Stimulated activated CD8-positive, alpha-beta memory T cell treated with anti-CD3 and anti-CD28 coated beads, Interleukin-15, amount 100 ng/mL, for 48 hours (primary cell): ENCODE measurements around the gene FANCE.
"Not testable (repeated sequence)": the region's sequence is repeated elsewhere in the genome, so short reads cannot be mapped to it uniquely, and the experiment has no call there.

ENCODE experiments used
- DNase-seq, 2 donors: peaks; one replicate each; pipeline ENCODE4 v3.0.0-alpha.2; 2020; ENCODE audit warnings: low read depth in 2 of 2

The FANCE gene

DNA sequence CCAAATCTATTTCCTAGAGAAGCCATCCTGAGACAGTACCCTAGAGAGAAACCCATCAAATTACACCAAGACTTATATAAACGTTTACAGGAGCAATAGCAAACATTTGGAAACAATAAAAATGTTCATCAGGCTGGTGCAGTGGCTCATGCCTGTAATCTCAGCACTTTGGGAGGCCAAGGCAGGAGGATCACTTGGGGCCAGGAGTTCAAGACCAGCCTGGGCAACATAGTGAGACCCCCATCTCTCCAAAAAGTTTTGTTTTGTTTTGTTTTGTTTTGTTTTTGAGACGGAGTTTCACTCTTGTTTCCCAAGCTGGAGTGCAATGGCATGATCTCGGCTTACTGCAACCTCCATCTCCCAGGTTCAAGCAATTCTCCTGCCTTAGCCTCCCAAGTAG, 19.4 kb upstream of the FANCE start:
- not testable (repeated sequence) for DNase-seq

DNA sequence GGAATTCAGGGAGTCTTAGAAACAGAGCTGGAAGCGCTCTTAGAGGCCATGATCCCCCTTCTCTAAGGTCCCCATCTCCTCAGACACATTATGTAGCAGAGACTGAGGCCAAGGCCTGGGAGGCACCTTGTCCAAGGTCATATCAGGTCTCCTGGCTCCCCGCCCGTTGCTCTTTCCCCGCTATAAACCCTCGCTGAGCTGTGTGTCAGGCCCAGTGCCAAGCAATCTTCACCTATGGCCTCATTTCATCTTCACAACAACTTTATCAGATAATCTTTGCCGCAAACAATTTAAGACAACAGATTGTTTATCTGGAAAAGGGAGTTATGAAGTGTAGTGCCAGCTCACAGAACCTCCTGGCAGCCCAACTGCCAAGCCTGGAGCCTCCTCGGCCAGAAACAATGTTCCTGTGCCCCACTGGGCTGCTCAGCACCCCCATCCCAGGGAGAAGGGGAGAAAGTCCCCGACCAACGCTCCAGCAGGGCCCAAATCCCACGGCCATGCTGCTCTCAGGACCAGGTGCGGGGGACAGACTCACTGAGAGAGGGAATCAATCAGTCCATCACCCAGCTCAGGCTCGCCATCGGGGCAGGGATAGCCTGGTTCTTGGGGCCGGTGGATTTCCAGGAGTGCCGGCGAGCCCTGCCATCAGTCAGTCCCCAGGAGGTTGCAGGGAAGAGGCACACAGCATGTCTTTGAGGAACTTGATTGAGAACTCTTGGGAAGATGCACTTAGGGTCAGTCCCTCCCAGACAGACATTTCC, 16.9 kb upstream of the FANCE start:
- no peak for DNase-seq

DNA sequence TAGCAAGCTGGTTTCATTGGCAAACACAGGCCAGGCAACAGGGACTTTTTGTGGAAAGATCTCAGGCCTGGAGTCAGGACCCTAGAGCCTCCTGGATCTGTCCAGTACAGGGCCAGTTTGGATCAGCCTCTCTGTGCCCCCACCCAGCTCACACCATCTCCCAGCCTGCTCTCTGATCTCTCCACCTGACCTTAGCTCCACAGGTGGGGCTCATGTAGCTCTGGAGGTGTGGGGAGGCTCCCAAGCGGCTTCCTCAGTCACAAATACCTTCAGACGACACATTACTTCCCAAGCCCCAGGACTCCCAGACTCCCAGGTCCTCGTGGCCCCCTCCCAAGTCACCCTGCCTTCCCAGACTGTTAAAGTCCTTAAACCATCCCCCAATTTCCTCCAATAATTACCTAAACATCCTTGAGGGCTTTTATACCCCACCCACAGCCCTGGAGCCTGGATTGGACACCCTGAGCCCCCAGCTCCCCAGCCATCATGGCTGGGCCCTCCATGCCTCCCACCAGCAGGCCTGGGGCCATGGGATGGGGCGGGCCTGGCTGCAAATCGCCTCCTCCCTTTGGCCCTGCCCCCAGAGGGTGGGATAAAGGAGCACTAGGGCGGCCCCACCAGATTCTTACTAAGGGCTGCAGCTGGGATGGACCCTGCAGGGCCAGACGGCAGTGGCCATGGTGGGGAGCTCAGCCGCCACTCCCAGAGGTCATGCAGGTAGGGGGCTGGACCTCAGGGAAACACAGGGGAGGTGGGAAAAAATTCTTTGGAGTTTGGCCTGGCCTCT, 15.9 kb upstream of the FANCE start:
- DNase-seq: no peak

DNA sequence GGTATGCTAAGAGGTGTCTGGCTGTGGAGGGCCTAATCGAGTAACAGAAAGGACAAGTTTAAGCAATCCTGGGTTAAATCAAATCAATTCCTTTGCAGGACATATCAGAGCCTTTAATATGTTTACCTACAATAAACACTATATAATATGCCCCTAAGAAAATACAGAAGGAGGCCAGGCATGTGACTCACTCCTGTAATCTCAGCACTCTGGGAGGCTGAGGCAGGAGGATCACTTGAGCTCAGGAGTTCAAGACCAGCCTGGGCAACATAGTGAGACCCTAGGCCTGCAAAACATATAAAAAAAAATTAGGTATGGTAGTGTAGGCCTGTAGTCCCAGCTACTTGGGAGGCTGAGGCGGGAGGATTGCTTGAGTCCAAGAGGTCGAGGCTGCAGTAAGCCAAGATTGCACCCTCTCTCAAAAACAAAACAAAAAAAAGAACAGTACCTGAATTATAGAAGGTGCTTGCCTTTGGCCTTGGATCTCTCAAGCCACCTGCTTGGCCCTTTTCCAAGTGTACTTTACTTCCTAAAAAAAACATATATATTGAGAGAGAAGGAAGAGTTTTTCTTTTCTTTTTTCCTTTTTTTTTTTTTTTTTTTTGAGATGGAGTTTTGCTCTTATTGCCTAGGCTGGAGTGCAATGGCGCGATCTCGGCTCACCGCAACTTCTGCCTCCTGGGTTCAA, 13.6 kb upstream of the FANCE start:
- DNase-seq: not testable (repeated sequence)

DNA sequence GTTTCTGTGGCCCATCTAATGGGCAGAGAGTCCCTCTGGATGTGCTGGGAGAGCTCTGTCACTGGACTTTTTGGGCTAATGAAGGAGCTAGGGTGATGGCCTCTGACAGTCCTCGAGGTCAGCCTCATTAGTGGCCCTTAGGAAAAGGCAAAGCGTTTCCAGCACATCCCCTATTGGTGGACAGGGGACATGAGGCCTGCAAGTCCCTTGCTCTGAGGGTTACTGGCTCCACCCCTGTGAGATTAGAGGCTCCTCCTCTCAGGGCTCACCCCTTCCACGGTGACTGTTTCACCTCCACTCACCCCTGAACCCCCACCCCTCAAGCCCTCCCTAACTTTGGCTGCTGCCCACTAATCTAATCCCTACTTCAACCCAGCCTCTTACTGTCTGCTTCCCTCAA, 12.8 kb upstream of the FANCE start:
- no peak for DNase-seq

DNA sequence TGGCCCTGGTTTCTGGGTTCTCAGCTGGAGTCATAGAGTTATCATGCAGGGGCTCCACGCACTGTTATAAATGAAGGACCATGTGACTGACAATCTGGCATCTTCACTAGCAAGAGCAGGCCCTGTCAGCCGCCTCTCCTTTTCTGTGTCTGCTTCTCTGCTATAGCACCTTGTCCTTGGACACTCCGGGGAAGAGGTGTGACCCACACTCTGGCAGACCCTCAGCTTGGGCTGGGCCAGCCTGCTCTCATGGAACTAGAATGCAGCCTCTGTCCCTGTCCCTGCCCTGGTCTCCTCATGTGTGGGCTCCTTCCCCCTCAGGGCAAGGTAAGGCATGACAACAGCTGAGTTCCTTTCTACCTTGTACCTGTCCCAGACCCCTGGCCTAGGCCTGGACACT, 10.9 kb upstream of the FANCE start:
- no peak for DNase-seq

DNA sequence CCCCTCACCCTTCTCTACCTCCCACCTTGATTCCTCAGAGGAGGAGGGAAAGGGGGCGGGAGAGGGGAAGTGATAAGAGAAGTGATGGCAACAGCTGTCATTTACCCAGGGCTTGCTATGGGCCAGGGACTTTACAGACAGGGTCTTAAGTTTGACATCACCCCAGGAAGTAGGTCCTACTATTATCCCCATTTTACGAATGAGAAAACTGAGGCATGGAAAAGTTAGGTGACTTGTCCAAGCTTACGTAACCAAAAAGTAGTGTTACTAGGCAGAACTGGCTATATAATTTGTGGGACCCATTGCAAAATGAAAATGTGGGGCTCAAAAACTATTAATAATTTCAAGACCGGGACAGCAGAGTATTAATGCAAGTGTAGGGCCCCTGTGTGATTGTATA, 10.5 kb upstream of the FANCE start:
- no peak for DNase-seq

DNA sequence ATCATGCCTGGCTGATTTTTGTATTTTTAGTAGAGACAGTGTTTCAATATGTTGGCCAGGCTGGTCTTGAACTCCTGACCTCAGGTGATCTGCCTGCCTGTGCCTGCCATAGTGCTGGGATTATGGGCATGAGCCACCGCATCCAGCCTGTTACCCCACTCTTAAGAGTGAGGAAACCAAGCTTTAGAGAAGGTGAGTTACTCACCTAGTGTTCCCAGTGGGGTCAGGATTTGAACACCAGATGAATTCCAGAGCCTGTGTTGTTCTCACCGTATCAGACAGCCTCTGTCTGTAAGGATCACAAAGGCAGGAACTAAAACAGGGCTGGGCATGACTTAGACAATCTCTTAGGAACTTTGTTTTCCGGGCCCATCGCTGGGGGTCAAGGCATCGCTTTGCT, 9.4 kb upstream of the FANCE start:
- no peak for DNase-seq

DNA sequence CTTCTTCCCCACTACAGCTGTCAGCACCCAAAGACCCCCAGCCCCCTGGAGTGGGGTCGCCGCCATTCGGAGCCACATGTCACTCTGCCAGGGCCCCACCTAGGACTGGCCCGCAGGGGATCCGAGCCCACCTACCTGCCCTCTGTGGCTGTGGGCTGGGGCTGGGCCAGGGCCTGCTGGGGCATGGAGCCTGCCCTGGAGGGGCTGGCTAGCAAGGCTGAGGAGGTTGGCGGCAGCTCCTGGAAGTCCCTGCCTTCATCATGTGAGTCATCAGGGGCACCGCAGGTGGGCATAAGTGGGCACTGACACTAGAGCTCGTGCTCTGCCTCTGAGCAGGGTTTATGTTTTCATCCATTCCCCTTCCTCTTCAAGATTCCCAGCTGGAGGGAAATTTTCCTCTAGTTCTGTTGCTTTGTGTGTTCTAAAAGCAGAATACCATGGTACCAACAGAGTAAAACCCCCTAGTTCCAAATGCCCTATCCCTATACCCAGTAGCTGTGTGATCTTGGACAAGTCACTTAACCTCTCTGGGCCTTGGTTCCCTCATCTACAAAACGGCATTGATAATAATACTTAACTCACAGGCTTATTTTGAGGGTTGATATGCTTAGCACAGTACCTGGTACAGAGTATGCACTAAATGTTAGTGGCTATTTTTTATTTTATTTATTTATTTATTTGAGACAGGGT, 8.7 kb upstream of the FANCE start:
- no peak for DNase-seq

DNA sequence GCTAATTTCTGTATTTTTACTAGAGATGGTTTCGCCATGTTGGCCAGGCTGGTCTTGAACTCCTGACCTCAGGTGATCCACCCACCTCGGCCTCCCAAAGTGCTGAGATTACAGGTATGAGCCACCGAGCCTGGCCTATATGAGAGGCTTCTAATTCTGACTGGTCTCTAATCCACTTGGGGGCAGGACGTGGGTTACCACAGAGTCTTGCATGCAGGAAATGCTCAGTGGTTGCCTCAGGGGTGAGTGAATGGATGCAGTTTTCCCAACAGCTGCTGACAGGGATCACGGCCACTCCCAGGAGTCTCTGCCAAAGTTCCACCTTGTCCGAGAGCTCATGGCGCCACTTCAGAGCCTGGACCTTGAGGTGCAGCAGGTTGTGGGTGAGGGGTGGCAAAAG, 6.4 kb upstream of the FANCE start:
- no peak for DNase-seq

DNA sequence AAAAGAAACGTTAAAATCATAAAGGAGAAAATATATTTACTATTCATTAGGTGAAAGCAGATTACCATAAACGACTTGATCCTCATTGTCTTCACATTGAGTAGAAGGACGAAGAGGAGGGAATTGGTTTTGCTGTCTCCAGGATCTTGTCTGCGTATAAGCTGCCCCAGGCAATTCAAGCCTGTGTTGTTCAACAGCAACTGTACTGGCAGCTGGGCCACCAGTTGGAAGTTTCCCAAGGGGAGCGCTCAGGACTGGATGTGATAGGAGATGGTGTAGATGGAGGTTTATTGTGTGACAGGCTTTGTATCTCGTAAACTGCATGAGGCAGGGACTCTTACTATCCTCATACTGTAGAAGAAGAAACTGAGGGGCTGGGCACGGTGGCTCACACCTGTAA, 3.9 kb upstream of the FANCE start:
- DNase-seq: no peak

DNA sequence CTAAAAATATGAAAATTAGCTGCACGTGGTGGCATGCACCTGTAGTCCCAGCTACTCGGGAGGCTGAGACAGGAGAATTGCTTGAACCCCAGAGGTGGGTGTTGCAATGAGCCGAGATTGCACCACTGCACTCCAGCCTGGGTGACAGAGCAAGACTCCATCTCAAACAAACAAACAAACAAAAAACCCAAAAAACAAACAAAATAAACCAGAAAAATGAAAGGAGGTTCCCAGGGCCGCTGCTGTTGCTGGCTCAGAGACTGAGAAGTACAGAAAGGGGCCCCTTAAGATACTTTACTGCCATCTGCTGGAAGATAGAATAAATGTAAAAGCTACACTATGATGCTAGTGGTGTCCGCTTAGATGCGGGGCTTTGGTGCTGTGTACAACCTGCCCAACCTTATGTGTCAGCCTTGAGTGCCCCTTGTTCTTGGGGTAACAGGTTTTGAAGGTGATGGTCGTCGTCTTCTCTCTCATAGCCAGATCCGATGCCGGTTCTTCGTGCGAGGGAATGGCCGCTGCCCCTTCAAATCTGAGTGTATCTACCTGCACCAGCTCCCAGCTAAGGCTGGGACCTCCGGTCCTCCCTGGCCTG, 2.8 kb upstream of the FANCE start:
- DNase-seq: no peak

DNA sequence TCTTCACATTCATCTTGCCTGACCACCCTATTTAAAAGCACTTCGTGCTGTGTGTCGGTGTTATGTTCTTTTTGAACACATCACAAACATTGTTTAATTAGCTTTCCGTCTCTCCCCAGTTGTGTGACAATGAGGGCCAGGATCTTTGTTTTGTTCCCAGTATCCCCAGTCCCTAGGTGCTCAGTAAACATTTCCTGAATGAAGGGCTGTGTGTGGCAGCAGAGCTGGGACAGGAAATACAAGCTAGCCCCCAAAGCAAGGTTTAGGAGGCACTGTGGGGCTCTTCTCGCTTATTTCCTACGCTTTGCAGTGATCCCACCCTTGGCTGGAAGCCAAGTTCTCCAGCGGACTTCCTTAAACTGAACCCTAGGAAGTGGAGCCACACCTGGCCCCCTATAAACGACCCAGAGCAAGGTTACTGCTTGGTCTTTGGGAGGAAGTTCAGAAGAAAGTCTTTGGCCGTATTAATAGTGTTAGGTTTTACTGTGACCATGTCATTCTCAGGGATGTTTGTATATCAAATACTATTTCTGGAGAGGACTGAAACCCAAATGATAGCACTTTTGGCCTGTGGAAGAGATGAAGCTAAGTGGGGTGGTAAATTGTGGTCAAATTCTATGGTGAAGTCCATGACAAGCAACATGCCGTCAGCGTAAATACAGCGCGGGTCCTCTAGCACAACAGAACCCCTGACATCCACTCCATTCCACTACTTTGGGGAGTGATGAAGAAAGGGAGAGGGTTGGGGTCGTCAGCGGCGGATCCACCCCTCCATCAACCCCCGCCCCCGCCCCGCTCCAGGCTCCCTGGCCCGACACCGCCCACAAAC, 570 bp upstream of the FANCE start:
- DNase-seq: no peak

DNA sequence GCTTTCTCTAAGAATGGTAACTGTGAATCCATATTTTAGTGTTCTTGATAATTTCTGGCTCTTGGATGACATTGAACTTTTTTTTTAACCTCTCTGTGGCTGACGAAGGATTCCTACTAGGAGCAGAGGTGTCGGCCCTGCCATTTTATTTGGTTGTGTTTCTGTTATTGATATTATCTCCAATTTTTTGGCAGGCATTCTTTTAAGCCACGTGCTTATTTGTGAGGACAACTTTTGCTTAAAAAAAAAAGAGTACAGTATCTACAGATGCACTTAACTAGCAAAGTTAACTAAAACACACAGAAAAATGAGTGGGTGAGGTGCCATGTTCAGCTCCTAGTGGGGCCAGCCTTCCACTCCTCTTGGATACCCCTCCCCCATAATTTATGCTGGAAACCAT, 1.1 kb downstream of the FANCE start:
- no peak for DNase-seq

DNA sequence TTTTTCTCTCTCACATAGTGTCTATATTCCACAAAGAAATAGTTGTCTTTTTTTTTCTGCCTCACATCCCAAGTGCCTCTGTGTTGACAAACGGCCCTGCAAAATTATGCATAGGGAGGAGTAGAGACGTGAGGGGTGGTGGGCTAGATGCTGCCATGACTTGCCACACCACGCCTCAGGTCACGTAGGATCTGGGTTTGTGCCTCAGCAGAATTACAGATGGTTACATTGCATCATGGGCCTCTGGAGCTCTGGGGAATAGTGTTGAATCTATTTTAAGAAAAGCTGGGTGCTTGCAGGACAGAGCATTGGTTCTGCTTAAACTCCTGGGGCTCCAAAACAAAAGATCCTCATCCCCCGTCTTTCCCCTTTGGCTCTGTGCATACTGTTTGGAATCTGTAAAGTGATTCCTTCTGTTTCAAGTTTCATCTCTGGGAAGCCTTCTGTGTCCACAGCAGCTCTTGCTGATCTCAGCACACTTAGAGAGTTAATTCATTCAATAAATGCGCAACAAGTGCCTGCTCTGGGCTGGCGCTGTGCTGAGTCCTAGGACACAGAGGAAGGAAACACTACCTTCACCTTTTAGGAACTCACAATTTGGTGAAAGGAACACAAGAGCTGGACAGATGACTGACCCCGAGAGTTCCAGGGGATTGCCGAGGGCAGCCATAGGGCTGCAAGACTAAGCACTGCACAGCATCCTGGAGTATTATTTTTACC, 2.4 kb downstream of the FANCE start:
- DNase-seq: no peak

DNA sequence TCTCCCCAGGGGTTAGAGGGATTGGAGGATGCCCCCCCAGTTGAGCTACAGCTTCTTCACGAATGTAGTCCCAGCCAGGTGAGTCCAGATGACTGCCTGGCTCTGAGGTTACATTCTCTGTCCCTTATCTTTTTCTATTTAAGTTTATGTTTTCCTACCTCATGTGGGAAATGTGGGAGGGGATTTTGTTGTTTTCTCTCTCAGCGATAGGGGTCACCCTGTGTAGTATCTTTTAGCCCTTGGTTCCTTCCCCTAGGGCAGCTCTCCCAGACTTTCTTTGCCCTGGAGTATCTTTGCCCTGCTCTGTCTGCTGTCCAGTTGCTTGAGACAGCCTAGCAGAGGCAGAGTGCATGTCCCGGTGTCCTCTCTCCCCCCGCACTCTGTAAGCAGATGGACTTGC, 5.8 kb downstream of the FANCE start:
- no peak for DNase-seq

DNA sequence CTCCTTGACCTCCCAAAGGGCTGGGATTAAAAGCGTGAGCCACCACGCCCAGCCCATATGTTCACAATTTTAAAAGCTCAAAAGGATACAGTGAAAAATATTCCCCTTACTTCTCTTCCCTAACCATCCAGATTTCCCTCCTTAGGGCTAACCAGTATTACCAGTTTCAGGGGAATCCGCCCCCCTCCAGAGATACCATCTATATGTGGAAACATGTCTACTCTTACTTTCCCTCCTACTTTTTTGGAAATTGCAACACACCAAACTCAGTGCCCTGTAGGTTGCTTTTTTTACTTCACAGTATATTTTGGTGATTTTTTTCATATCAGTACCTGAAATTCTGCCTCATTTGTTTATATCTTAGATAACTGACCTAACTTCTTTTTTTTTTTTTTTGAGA, 9.1 kb downstream of the FANCE start:
- no peak for DNase-seq

DNA sequence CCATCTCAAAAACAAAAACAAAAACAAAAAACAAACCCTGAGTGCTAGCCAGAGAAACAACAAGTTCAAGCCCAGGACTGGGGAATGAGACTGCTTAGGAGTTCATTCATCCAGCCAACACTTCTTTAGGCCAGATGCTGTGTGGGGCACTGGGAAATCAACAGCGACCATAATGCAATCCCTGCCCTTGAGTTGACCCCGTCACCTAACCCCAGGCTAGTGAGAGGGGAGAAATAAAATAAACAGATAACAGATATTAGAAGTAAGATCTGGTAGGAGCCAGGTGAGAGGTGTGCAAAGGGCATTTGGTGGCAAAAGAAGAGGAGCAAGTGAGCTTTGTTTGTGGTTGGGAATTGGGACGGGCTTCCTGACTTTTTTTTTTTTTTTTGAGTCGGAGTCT, 11.2 kb downstream of the FANCE start:
- DNase-seq: no peak

DNA sequence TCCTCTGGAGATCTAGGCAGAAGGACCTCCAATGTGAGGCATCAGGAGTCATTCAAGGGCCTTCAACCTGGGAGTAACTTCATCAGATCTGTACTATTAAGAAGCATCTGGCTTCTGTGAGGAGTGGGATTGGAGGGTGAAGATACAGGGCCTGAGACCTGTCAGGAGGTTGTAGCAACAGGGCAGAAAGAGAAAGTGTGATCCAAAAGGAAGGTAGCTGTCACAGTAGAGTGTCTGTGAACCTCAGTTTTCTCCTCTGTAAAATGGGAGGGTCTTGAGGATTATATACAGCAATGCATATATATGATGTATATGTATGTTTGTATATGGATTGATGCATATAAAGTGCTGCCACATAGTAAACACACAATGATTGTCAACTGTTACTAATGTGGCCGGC, 13.5 kb downstream of the FANCE start:
- no peak for DNase-seq
